ENCODE measurements around the gene HNRNPLL.
"Not testable (repeated sequence)": the region's sequence is repeated elsewhere in the genome, so short reads cannot be mapped to it uniquely, and the experiment has no call there.

The HNRNPLL gene

DNA sequence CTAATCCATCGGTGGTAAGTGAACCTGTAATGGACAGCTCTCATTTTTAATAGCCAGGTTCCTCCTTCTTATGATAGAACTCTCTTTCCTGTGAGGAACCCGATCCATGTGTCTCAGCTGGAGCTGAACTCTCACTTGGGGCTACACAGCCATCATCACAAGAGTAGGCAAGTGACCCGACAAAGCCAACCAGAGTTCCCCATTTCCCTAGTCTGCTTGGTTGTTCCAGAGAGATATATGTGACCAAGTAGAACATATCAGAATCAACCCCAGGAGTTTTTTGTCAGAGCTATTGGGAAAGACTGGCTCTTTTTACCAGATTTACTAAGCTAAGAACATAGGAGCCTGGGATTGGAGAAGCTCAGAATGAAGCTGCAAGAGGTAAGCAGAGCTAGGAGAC lies 14.6 kb upstream of the HNRNPLL start:
- Histone ChIP-seq H3K36me3 (ENCODE audit: control insufficient read depth, insufficient read depth, low read length) (no peaks in the 10 kb centered on the region), H3K4me3 (ENCODE audit: low read depth, low read length) (no peak overlapping the region), H3K27me3 (ENCODE audit: control insufficient read depth, insufficient read depth, low read length) (no peaks in the 10 kb centered on the region; the same call in 1 of the 2 replicates), H3K9me3 (ENCODE audit: control insufficient read depth, insufficient read depth, low read length) (no peaks in the 10 kb centered on the region), H3K27ac (ENCODE audit: low read depth, low read length) (no peak overlapping the region), H3K4me1 (ENCODE audit: control insufficient read depth, insufficient read depth, low read length) (peaks cover 12% of the 10 kb centered on the region; the same call in 1 of the 2 replicates), H3K9ac (ENCODE audit: low read depth, low read length) (no peak overlapping the region)

DNA sequence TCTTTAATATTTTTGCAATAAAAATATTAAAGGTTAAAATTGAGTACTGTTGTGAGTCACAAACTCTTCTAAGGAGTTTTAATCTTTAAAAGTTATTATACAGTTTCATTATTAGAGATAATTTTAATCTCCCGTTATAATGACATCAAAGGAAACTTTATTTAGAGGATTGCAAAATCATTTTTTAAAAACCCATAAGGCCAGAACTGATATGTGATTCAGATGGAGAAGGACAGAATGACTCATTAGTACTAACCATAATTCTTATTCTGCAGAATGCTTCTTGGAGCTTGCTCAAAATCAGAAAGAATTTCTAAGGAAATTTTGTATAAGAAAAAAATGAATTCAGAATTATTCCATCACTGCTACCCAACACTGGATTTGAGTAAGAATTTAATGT lies 12.5 kb upstream of the HNRNPLL start:
- Histone ChIP-seq H3K27me3 (ENCODE audit: control insufficient read depth, insufficient read depth, low read length) (no peaks in the 10 kb centered on the region; the same call in 1 of the 2 replicates), H3K4me3 (ENCODE audit: low read depth, low read length) (no peak overlapping the region), H3K27ac (ENCODE audit: low read depth, low read length) (no peak overlapping the region), H3K36me3 (ENCODE audit: control insufficient read depth, insufficient read depth, low read length) (no peaks in the 10 kb centered on the region), H3K4me1 (ENCODE audit: control insufficient read depth, insufficient read depth, low read length) (peaks cover 12% of the 10 kb centered on the region; the same call in 1 of the 2 replicates), H3K9me3 (ENCODE audit: control insufficient read depth, insufficient read depth, low read length) (no peaks in the 10 kb centered on the region), H3K9ac (ENCODE audit: low read depth, low read length) (no peak overlapping the region)

DNA sequence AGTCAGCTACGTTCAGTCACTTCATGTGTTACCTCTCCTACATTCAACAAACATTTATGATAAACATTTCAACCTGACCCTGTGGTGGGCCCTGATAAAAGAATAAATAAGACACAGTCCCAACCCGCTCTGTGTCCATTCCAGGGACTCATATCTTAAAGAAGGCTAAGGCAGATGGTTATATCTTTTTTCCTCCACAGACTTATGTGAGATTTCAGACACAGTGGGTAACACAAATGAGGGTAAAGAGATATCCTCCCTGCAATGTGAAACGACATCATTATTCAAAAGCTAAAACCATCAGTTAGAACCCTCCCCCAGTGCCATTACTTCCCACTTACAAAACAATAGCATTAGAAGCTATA lies 11.1 kb upstream of the HNRNPLL start:
- no peaks in the 10 kb centered on the region for H3K36me3 ChIP-seq (ENCODE audit: control insufficient read depth, insufficient read depth, low read length)
- H3K27me3 ChIP-seq (ENCODE audit: control insufficient read depth, insufficient read depth, low read length), result no peaks in the 10 kb centered on the region; the same call in 1 of the 2 replicates
- no peak overlapping the region for H3K4me3 ChIP-seq (ENCODE audit: low read depth, low read length)
- no peaks in the 10 kb centered on the region for H3K9me3 ChIP-seq (ENCODE audit: control insufficient read depth, insufficient read depth, low read length)
- H3K4me1 ChIP-seq (ENCODE audit: control insufficient read depth, insufficient read depth, low read length), result peaks cover 12% of the 10 kb centered on the region; the same call in 1 of the 2 replicates
- no peak overlapping the region for H3K27ac ChIP-seq (ENCODE audit: low read depth, low read length)
- no peak overlapping the region for H3K9ac ChIP-seq (ENCODE audit: low read depth, low read length)

DNA sequence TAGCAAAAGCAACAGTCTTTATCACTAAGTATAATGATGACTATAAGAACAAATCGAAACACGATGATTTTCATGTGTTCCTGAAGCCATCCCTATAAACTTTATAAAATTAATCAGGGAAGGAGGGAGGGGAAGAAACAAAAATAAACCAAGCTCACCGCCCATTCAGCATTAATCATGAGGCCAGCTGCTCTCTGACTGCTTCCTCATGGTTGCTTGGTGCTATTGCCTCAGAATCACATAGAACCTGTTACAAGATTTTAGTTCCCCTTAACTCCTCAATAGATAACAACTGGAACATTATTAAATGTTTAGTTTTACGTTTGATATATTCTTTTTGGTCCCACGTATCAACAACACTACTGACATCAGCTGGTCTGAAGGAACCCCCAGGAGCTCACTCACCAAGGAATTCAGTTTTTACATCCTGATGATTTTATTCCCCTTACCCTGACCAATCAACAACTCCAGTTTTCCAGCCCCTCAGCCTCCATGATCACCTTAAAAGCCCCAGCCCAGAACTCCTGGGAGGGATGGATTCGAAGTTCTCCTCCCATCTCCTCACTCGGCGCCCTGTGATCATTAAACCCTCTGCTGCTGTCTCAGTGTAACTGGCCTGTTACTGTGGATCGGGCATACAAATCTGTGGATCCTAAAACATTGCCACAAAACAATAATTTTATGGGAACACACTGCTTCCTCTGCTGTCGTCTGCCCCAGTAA lies 10.6 kb upstream of the HNRNPLL start:
- H3K4me1 ChIP-seq (ENCODE audit: control insufficient read depth, insufficient read depth, low read length), result peaks cover 12% of the 10 kb centered on the region; the same call in 1 of the 2 replicates
- no peak overlapping the region for H3K9ac ChIP-seq (ENCODE audit: low read depth, low read length)
- no peaks in the 10 kb centered on the region for H3K9me3 ChIP-seq (ENCODE audit: control insufficient read depth, insufficient read depth, low read length)
- H3K4me3 ChIP-seq (ENCODE audit: low read depth, low read length), result no peak overlapping the region
- no peak overlapping the region for H3K27ac ChIP-seq (ENCODE audit: low read depth, low read length)
- H3K36me3 ChIP-seq (ENCODE audit: control insufficient read depth, insufficient read depth, low read length), result no peaks in the 10 kb centered on the region
- H3K27me3 ChIP-seq (ENCODE audit: control insufficient read depth, insufficient read depth, low read length), result no peaks in the 10 kb centered on the region; the same call in 1 of the 2 replicates

DNA sequence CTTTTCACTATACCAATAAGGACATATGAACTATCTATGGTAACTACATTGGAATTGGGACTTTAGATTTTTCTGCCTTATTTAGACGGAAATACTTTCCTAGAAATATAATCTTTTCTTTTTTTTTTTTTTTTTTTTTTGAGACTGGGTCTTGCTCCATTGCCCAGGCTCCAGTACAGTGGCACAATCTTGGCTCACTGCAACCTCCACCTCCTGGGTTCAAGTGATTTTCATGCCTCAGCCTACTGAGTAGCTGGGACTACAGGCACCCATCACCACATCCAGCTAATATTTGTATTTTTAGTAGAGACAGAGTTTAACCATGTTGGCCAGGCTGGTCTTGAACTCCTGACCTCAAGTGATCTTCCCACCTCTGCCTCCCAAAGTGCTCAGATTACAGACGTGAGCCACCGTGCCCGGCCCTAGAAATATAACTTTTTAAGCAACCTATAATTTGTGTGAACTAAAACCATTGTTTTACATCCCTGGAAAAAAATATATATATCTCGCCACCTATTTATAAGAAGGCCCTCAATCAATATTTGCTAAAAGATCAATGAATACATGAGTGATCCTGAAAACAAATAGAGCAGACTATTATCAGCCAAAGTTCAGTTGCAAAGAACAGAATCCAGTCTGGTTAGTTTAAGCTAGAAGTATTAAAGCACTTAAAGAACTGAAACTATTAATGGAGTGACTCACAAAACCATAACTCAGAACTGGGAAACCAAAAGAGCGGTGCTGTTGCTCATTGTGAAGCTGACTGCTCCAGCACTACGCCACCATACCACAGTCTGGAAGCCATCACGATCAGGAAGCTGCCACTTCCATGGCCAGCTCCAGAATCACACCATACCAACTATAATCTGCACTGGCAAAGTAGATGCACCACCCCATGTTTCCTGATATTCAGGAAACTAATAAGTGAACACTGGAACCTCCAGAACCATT lies 8.4 kb upstream of the HNRNPLL start:
- Histone ChIP-seq H3K9ac (ENCODE audit: low read depth, low read length) (no peak overlapping the region), H3K27me3 (ENCODE audit: control insufficient read depth, insufficient read depth, low read length) (no peaks in the 10 kb centered on the region), H3K36me3 (ENCODE audit: control insufficient read depth, insufficient read depth, low read length) (no peaks in the 10 kb centered on the region), H3K4me1 (ENCODE audit: control insufficient read depth, insufficient read depth, low read length) (peaks cover 17% of the 10 kb centered on the region; the same call in 1 of the 2 replicates), H3K4me3 (ENCODE audit: low read depth, low read length) (no peak overlapping the region), H3K27ac (ENCODE audit: low read depth, low read length) (no peak overlapping the region), H3K9me3 (ENCODE audit: control insufficient read depth, insufficient read depth, low read length) (no peaks in the 10 kb centered on the region)

DNA sequence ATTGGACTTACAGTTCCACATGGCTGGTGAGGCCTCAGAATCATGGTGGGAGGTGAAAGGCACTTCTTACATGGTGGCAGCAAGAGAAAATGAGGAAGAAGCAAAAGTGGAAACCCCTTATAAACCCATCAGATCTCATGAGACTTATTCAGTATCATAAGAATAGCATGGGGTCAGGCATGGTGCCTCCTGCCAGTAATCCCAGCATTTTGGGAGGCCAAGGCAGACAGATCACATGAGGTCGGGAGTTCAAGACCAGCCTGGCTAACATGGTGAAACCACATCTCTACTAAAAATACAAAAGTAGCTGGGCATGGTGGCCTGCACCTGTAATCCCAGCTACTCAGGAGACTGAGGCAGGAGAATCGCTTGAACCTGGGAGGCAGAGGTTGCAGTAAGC lies 6.5 kb upstream of the HNRNPLL start:
- H3K4me1 ChIP-seq (ENCODE audit: control insufficient read depth, insufficient read depth, low read length), result peaks cover 17% of the 10 kb centered on the region; the same call in 1 of the 2 replicates
- not testable (repeated sequence) for H3K9me3 ChIP-seq (ENCODE audit: control insufficient read depth, insufficient read depth, low read length); H3K27me3 ChIP-seq (ENCODE audit: control insufficient read depth, insufficient read depth, low read length); H3K27ac ChIP-seq (ENCODE audit: low read depth, low read length); H3K9ac ChIP-seq (ENCODE audit: low read depth, low read length); H3K36me3 ChIP-seq (ENCODE audit: control insufficient read depth, insufficient read depth, low read length); H3K4me3 ChIP-seq (ENCODE audit: low read depth, low read length)

DNA sequence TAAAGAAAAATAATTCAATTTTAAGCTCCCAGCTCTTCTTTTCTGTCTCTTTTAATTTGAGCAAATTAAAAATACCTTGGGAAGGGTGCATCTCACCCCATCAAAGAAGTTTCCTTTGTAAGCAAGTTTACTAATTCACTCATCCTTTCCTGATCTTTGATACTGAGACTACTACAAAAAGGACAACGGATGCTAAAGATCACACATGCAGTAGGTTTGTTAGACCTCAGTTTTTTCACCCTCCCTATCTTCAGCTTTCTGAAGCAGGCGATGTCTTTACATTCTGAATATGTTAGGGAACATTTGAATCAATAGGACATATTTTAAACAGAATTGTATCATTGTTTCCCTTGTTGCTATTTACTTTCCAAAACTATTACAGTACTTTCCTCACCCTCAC lies 6.0 kb upstream of the HNRNPLL start:
- no peak overlapping the region for H3K9ac ChIP-seq (ENCODE audit: low read depth, low read length)
- no peaks in the 10 kb centered on the region for H3K36me3 ChIP-seq (ENCODE audit: control insufficient read depth, insufficient read depth, low read length)
- no peak overlapping the region for H3K4me3 ChIP-seq (ENCODE audit: low read depth, low read length)
- H3K9me3 ChIP-seq (ENCODE audit: control insufficient read depth, insufficient read depth, low read length), result no peaks in the 10 kb centered on the region
- H3K27me3 ChIP-seq (ENCODE audit: control insufficient read depth, insufficient read depth, low read length), result no peaks in the 10 kb centered on the region
- H3K4me1 ChIP-seq (ENCODE audit: control insufficient read depth, insufficient read depth, low read length), result peaks cover 15% of the 10 kb centered on the region; the same call in 1 of the 2 replicates
- H3K27ac ChIP-seq (ENCODE audit: low read depth, low read length), result no peak overlapping the region

DNA sequence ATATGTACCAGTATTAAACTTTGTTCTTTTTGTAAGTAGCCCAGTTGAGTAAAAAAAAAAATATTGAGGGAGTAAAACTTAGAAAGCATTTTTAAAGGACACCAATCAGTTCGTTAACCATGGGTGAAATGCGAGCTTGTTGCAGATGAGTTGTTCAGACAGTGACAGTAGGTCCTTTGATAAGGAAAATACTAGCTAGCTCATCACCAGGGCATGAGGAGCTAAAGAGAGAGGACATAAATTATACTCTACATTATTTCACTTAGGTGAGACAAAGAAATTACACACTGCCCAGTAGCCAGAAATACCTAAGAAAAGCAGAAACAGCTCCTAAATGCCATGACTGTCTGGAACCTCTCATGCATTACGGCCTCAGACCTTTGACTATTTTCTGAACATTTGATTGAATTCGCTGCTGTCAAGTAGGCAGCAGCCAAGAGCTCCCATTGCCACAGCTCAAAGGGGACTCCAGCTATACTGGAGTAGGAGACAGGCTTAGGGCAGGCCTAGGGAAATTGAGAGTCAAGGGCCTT lies 2.6 kb upstream of the HNRNPLL start:
- Histone ChIP-seq H3K9me3 (ENCODE audit: control insufficient read depth, insufficient read depth, low read length) (no peaks in the 10 kb centered on the region), H3K27me3 (ENCODE audit: control insufficient read depth, insufficient read depth, low read length) (no peaks in the 10 kb centered on the region), H3K4me1 (ENCODE audit: control insufficient read depth, insufficient read depth, low read length) (peaks cover 12% of the 10 kb centered on the region; the same call in 1 of the 2 replicates)

DNA sequence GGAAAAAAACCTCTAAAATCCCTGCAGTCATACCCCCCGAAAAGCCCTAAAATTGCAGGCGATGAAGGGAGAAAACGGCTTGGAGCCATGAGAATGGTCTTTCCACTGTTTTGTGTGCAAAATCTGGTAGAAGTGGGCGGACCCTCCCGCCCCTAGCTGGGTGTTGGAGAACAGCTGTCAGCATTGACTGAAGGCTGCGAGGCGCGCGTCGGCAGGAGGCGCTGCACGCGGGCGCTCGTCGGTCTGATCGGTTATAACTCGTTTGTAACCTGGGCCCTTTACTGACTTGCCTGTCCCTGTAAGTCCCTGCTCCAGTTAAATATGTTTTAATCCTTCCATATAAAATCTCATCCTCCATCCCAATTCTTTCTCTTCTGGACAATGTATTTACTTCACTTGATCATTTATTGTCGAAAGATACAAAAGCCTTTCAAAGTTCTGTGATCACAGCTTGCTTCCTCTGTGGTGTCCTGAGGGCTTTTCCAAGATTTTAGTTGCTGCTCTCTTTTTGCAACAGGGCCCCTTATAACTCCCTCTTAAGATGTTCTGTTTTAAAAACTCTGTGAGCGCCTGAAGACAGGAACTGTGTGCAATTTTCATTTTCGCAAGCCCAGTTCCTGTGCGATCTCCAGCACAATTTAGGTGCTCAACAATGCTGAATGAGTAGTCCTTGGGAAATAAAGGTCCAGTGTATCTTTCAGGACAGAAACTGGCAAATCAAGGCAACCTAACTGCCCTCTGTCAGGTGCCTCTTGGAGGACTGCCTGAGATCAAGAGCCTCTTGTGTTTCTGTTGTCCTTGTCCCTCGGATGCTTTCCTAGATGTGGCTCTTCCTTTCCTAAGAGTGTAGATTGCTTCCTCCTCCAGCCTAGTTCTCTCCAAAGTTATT lies 918 bp upstream of the HNRNPLL start:
- Histone ChIP-seq H3K27ac (ENCODE audit: low read depth, low read length) (peak overlapping the region; percentile 70), H3K27me3 (ENCODE audit: control insufficient read depth, insufficient read depth, low read length) (no peaks in the 10 kb centered on the region), H3K4me3 (ENCODE audit: low read depth, low read length) (peak overlapping the region; percentile 90), H3K4me1 (ENCODE audit: control insufficient read depth, insufficient read depth, low read length) (peaks cover 29% of the 10 kb centered on the region), H3K36me3 (ENCODE audit: control insufficient read depth, insufficient read depth, low read length) (no peaks in the 10 kb centered on the region), H3K9me3 (ENCODE audit: control insufficient read depth, insufficient read depth, low read length) (no peaks in the 10 kb centered on the region), H3K9ac (ENCODE audit: low read depth, low read length) (no peak overlapping the region)

More for the DNA sequence above, 2.6 kb upstream of the HNRNPLL start:
- no peaks in the 10 kb centered on the region for H3K36me3 ChIP-seq (ENCODE audit: control insufficient read depth, insufficient read depth, low read length)
- H3K4me3 ChIP-seq (ENCODE audit: low read depth, low read length), result no peak overlapping the region
- no peak overlapping the region for H3K9ac ChIP-seq (ENCODE audit: low read depth, low read length)
- H3K27ac ChIP-seq (ENCODE audit: low read depth, low read length), result no peak overlapping the region

DNA sequence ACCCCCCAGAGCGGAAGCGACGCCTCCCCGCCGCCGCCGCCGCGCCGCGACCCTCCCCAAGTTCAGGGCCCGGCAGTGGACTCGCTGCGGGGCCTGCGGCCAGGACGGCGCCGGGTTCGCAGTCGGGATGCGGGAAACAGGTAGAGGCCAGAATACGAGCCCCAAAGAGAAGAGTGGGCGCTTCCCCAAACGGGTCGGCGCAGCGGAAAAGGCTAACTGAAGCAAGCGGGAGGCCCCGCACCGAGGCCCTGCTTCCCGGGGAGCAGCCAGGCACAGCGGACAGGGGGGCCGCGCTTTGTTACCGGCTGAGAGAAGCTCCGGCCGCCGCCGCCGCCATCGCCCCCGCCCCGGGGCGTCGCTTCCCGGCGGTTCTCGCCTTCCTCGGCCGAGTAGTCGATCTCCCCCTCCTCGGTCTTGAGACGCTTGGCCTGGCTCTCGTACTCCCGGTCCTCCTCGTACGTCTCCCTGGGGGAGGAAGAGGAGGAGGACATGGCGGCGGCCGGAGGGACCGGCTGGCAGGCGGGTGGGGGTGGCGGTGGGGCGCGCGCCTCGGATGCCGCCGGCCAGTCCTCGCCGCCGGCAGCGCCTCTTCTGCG lies 494 bp downstream of the HNRNPLL start:
- H3K27ac ChIP-seq (ENCODE audit: low read depth, low read length), result peak overlapping the region; percentile 98
- H3K27me3 ChIP-seq (ENCODE audit: control insufficient read depth, insufficient read depth, low read length), result no peaks in the 10 kb centered on the region
- H3K4me1 ChIP-seq (ENCODE audit: control insufficient read depth, insufficient read depth, low read length), result peaks cover 32% of the 10 kb centered on the region
- H3K36me3 ChIP-seq (ENCODE audit: control insufficient read depth, insufficient read depth, low read length), result no peaks in the 10 kb centered on the region
- H3K4me3 ChIP-seq (ENCODE audit: low read depth, low read length), result peak overlapping the region; percentile 90
- H3K9me3 ChIP-seq (ENCODE audit: control insufficient read depth, insufficient read depth, low read length), result no peaks in the 10 kb centered on the region
- peak overlapping the region; percentile 90 for H3K9ac ChIP-seq (ENCODE audit: low read depth, low read length)
